Muscle of arm (tissue), 12 donors: Measurements from ENCODE around the gene TIGAR. TPM values are rescaled to one million over a fixed set of nuclear protein-coding genes. Genes with fewer than 3 reads are reported as not detected.
A peak's percentile ranks its signal among the peaks of the same experiment; 100 is the strongest.

Source experiments
- DNase-seq: peaks from one replicate; pipeline ENCODE4 v3.0.0-alpha.2; 2013
- polyA plus RNA-seq, 12 donors: library from polyadenylated mRNA; unstranded; fragments of 120-200 nt; gene quantifications; one replicate each; pipeline ENCODE4 v1.2.1, GENCODE V29; 2013; ENCODE audit not compliant: insufficient read length in 12 of 12

Gene TIGAR
- polyA plus RNA-seq, 12 donors, result 5.1 to 13.4 (median 6.9) TPM; not detected in 1

DNA sequence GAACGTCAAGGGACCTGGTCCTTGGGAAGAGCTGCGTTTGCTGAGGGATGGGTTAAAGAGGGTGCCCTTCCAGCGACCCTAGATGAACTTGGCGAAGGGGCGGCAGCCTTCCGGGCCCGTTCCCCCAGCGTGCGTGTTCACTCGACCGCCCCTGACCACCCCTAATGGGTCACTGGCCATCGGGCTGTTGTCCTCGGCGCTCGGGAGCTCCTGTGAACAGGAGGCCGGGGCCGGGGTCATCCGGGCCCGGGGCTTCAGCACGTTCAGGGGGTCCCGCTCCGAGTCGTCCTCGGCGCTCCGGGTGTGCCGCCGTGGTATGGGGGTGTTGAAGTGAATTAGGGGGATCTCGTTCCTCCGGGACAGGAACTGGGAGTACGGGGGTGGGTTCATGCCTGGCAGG is 49.3 kb downstream of the TIGAR start:
- no peak for DNase-seq

GRCh38 chr12:4372653-4373052 is 51.6 kb downstream of the TIGAR start:
- no peak for DNase-seq

DNA sequence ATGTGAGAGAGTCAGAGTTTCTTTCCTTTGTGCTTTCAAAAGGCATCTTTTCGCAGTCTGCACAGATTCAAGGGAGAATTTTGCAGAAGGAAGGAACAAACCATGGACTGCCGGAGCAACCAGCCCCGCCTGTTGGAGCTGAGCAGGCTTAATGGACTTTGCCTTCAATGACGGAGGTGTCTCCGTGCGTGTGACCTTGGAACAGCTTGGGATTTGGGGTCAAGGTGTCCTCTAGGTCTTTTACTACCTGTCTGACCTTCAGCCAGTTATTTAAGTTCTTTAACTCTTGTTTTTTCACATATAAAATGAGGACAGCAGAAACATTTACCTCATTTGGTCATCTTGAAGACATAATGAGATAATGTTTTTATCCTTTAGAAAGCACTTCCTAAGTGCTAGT is 54.4 kb downstream of the TIGAR start:
- DNase-seq, result no peak

- no peak for DNase-seq
Measured at GRCh38 chr12:4378772-4379171, 57.8 kb downstream of the TIGAR start.

GRCh38 chr12:4379405-4379804 is 58.4 kb downstream of the TIGAR start, which contains the start of gene FGF23:
Gene FGF23, minus strand, starts transcription at chr12:4379712. Its CDS starts 130 bp downstream, at chr12:4379582.
- DNase-seq, result peak; percentile 40

DNA sequence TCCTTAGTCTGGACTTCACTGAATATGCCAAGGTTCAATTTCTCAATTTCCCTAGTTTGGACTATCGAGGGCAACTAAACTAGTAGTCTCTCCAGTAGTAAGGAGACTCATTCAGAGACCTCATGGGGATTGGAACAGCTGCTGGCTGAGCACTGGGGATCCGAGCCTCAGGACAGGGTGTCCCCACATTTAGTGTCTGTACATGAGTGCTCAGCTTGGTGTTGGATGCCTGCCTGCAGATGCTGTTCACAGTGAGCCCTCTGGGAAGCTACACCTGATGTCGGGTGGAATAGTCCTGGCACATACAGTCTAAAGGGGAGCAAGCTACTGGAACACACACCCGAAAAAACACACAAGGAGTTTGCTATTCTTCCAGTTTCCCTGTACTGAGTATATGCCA is 59.3 kb downstream of the TIGAR start:
- no peak for DNase-seq

- DNase-seq, result no peak
Measured at GRCh38 chr12:4383304-4383865, 62.4 kb downstream of the TIGAR start.

DNA sequence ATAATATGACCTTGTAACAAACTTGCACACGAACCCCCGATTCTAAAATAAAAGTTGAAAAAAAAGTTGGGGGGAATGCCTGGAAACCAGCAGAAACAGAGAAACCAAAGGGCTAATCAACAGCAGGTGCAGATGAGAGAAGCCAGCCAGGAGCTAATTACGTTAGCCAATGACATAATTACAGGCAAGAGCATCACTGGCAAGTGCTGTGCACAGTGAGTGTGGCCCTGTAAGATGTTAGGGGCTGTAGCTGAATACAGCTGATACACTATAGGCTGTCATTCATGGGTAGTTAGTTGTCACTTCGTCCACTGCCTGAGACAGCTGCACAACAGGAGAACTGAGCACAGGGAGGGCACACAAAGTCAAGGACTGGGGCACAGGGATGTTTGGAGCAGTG is 65.8 kb downstream of the TIGAR start:
- DNase-seq, result no peak

GRCh38 chr12:4387607-4388006 is 66.6 kb downstream of the TIGAR start:
- no peak for DNase-seq

DNA sequence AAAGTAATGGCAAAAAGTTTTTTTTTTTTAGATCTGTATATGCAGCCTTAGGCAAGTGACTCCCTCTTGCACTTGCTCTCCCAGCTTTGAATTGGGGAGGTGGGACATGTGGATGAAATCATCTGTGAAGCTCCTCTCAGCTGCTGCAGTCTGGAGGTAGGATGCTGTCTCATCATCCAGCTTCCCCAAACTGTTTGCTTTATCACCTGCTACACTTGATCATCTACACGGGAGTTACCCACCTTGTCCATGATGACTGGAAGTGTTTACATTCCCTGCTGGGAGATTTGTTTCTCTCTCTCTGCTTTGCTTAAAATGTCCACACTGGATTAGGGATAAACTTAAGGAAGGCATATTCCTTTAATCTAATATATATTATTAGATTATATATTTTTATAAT is 67.0 kb downstream of the TIGAR start:
- no peak for DNase-seq

DNA sequence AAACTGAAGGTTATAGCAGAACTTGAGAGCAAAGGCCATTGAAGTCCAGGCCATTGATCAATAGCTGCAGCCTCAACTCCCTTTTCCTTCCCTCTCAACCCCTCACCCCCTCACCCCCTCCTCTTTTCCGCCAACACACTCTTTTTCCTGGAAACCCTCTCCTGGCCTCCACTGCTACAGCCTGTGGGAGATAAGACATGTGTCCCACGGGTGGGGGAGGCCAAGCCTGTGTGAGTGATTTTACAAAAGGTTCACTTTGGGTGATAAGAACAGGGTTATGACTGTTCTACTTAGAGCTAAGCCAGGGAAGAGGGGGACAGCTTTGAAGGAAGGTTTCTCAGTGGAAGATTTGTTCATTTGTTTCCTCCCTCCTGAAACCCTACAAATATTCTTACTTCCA is 67.6 kb downstream of the TIGAR start:
- no peak for DNase-seq

GRCh38 chr12:4392223-4392742 is 71.3 kb downstream of the TIGAR start:
- DNase-seq, result no peak

GRCh38 chr12:4393211-4393610 is 72.2 kb downstream of the TIGAR start:
- DNase-seq, result no peak

- no peak for DNase-seq
Measured at GRCh38 chr12:4395818-4396217, 74.8 kb downstream of the TIGAR start.

DNA sequence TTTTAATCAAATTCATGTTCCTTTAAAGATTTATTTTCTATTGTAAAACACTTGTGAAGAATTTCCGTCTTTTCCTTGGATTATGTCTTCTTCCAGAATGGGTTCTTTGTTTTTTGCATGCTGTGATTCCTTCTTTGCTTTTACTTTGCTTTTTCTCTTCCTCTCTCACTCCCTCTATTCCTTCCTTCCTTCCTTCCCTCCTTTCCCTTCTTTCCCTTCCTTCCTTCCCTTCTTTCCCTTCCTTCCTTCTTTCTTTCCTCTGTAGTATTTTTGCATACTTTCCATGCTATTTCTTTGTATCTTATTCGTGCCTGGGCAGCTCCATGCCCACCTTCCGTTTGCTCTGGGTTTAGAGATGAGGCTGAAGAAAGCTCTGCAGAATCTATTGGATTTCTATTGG is 80.1 kb downstream of the TIGAR start:
- no peak for DNase-seq

- no peak for DNase-seq
Measured at GRCh38 chr12:4402996-4403395, 82.0 kb downstream of the TIGAR start.

Other genes starting within 250 kb of the TIGAR start
- gene CCND2, start 47.5 kb upstream of the TIGAR start, polyA plus RNA-seq, result 100 to 1,000 TPM in 6 of 12 donors, 10 to 100 TPM in 6; 72.1 to 453 (median 104) TPM
- under 1 TPM in 10 of 12 donors, not detected in 2; 0.05 to 0.21 (median 0.13) TPM for gene FGF23, start 58.5 kb downstream of the TIGAR start, polyA plus RNA-seq
- 10 to 100 TPM in 11 of 12 donors, not detected in 1; 12.8 to 49.3 (median 37.2) TPM for gene FGF6, start 124.6 kb downstream of the TIGAR start, polyA plus RNA-seq
- gene RAD51AP1, start 217.7 kb downstream of the TIGAR start, polyA plus RNA-seq, result 10 to 100 TPM in 9 of 12 donors, 1 to 10 TPM in 2, not detected in 1; 6.7 to 27.6 (median 13.5) TPM
- gene DYRK4, start 241.0 kb downstream of the TIGAR start, polyA plus RNA-seq, result 10 to 100 TPM in 10 of 12 donors, not detected in 2; 15.2 to 33.2 (median 19.3) TPM